ENCODE data around the gene ASAP2.

Gene ASAP2

DNA sequence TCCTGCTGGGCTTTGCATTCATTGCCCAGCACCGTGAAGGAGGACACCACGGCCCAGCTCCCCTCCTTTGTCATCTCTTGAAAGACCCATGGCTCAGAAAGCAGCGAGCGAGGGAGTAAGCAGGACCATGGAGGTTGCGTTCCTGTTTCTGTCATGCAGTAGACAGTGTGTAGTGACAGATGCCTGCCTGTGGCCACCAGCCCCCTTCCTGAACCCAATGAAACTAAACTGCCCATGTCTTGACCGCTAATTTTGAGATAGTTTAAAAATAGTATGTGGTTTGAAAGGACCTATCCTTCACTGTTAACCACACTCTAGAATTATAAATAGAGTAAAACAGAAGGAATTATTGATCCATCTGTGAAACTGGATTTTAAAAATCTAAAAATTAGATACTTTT lies 88.2 kb downstream of the ASAP2 start:
- TF ChIP-seq, protein P1, sequence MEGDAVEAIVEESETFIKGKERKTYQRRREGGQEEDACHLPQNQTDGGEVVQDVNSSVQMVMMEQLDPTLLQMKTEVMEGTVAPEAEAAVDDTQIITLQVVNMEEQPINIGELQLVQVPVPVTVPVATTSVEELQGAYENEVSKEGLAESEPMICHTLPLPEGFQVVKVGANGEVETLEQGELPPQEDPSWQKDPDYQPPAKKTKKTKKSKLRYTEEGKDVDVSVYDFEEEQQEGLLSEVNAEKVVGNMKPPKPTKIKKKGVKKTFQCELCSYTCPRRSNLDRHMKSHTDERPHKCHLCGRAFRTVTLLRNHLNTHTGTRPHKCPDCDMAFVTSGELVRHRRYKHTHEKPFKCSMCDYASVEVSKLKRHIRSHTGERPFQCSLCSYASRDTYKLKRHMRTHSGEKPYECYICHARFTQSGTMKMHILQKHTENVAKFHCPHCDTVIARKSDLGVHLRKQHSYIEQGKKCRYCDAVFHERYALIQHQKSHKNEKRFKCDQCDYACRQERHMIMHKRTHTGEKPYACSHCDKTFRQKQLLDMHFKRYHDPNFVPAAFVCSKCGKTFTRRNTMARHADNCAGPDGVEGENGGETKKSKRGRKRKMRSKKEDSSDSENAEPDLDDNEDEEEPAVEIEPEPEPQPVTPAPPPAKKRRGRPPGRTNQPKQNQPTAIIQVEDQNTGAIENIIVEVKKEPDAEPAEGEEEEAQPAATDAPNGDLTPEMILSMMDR (IDR thresholded peaks at IDR 0.05; ENCODE audit: control insufficient read depth, insufficient read depth, low read depth, low read length, missing control alignments) = no peak
- H3K4me3 ChIP-seq (ENCODE audit: control insufficient read depth, low read depth, low read length) = no peak overlapping the region
- no peak for DNase-seq (ENCODE audit: low read depth)

DNA sequence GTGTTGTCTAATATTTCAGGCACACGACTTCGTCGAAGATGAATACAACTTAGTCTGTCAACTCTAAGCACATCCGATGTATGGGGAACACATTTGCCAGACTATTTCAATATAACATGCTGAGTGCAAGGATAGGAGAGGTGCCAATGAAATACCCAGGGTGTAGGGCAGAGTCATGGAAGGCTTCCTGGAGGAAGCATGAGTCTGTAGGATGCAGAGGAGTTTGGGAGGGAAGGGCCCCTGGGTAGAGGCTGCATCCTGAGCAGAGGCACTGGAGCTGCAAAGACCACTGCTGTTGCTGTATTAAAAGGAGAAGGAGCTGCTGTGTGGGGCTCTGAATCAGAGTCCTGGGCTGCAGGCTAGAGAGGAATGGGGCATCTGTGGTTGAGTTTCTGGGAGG lies 89.9 kb downstream of the ASAP2 start:
- TF ChIP-seq, protein P1 (IDR thresholded peaks at IDR 0.05; ENCODE audit: control insufficient read depth, insufficient read depth, low read depth, low read length, missing control alignments) = no peak
- no peak overlapping the region for H3K4me3 ChIP-seq (ENCODE audit: control insufficient read depth, low read depth, low read length)
- no peak for DNase-seq (ENCODE audit: low read depth)

DNA sequence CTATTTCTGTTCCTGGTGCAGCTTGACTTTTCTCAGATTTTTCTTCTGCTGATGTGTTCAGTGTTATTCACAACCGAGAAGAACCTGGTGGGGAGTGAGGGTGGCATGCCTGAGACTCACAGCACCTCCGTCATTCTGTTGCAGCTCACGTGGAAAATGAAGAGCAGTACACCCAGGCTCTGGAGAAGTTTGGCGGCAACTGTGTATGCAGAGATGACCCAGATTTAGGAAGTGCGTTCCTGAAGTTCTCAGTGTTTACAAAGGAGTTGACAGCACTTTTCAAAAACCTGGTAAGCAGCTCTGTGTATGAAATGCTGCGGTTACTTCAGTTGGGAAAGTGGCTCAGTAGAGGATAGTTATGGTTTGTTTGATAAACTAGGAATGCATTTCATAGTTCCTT lies 90.5 kb downstream of the ASAP2 start:
- TF ChIP-seq, protein P1 (IDR thresholded peaks at IDR 0.05; ENCODE audit: control insufficient read depth, insufficient read depth, low read depth, low read length, missing control alignments) = no peak
- H3K4me3 ChIP-seq (ENCODE audit: control insufficient read depth, low read depth, low read length) = no peak overlapping the region
- no peak for DNase-seq (ENCODE audit: low read depth)

DNA sequence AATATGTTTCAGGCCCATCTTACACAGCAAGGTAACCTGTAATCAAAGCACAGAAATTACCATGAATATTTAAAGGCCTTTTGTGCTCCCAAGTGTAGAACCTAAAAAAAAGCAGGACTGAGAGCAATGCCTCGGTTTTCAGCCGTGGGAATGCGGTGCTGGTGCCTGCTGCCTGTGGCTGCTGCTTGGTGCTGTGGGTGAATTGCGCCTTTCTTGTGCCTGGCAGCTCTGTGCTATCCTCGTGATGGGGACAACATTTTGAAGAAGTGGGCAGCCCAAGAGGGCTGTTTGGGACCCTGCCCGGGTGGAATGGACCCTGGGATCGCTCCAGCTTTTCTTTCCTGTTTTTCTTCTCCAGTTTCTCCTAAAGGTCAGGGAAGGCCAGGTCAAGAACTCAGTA lies 91.2 kb downstream of the ASAP2 start:
- DNase-seq (ENCODE audit: low read depth) = no peak
- no peak overlapping the region for H3K4me3 ChIP-seq (ENCODE audit: control insufficient read depth, low read depth, low read length)
- TF ChIP-seq, protein P1 (IDR thresholded peaks at IDR 0.05; ENCODE audit: control insufficient read depth, insufficient read depth, low read depth, low read length, missing control alignments) = no peak

DNA sequence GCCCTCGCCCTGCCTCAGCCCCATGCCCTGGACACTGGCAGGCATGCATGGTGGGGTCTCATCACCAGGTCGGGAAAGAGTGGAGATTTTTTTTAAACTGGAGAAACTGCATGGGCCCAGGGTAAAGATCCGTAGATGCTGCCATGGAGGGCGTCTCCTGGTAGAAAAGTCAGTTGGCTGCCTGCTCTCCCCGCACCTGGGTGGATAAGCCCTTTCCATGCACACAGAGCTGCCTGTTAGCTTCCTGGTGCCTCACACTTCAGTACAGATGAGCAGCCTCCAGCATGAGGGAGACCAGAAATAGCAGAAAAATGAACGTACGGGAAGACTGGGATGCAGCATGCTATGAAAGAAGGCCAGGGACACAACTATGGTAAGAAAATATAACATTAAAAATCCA lies 92.0 kb downstream of the ASAP2 start:
- H3K4me3 ChIP-seq (ENCODE audit: control insufficient read depth, low read depth, low read length) = no peak overlapping the region
- DNase-seq (ENCODE audit: low read depth) = no peak
- TF ChIP-seq, protein P1 (IDR thresholded peaks at IDR 0.05; ENCODE audit: control insufficient read depth, insufficient read depth, low read depth, low read length, missing control alignments) = no peak

DNA sequence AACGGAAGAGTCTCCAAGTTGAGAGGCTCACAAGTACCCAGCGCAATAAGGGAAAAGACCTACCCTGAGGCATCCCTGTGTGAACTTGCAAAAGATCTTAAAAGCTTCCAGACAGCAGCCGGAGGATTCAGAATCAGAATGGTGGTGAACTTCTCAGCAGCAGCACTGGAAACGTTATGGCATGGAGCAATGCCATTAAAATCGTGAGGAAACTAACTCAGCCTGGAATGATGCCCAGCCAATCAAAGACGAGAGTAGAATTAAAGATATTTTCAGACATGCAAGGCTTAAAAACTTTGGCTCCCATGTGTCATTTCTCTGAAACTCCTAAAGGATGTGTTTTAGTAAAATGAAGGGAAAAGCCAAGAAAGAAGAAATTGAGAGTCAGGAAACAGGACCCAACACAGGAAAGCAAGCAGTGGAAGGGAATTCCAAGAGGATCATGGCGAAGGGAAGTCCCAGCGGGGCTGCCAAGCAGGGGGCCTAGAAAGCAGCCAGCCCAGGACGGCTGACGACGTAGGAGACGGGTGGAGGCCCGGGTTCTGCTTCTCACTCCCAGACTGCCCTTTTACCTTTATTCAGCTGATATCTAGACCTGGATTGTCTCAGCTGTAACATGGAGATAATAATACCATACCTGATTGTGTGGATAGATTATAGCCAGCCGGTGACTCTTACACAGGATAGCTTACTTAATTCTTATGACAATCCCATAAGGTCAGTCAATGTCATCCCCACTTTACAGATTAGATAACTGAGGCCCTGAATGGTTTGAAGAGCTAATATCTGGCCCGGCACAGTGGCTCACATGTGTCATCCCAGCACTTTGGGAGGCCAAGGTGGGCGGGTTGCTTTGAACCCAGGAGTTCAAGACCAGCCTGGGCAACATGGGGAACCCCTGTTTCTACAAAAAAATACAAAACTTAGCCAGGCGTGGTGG lies 92.8 kb downstream of the ASAP2 start:
- DNase-seq (ENCODE audit: low read depth) = no peak
- no peak overlapping the region for H3K4me3 ChIP-seq (ENCODE audit: control insufficient read depth, low read depth, low read length)
- TF ChIP-seq, protein P1 (IDR thresholded peaks at IDR 0.05; ENCODE audit: control insufficient read depth, insufficient read depth, low read depth, low read length, missing control alignments) = no peak
